Mesenchymal stem cell (in vitro differentiated cells and primary cell): ENCODE results near the gene CRACDL.

Experiments used
- DNase-seq: peaks from one replicate; pipeline ENCODE4 v3.0.0-alpha.2; 2013
- H2AFZ ChIP-seq: one replicate; pipeline ENCODE4 v1.6.1; 2013; ENCODE audit warnings: low read depth, mild to moderate bottlenecking, control low read depth, inconsistent platforms, low read length, moderate library complexity
- H2AK5ac ChIP-seq: 2 replicates; pipeline ENCODE4 v1.6.1; 2013; ENCODE audit warnings: low read length, moderate library complexity, mild to moderate bottlenecking, inconsistent platforms; ENCODE audit not compliant: severe bottlenecking
- H2BK120ac ChIP-seq: one replicate; pipeline ENCODE4 v1.6.1; 2013; ENCODE audit warnings: low read depth, mild to moderate bottlenecking, inconsistent platforms, low read length, moderate library complexity
- H2BK12ac ChIP-seq, 2 experiments: one replicate each; pipeline ENCODE4 v1.6.1; 2013; ENCODE audit warnings: inconsistent platforms in 2 of 2, low read length in 2 of 2, mild to moderate bottlenecking in 2 of 2, moderate library complexity in 2 of 2, control low read depth in 1 of 2
- H2BK15ac ChIP-seq: one replicate; pipeline ENCODE4 v1.6.1; 2013; ENCODE audit warnings: mild to moderate bottlenecking, low read depth, inconsistent platforms; ENCODE audit not compliant: poor library complexity, severe bottlenecking
- H2BK5ac ChIP-seq: 2 replicates; pipeline ENCODE4 v1.6.1; 2013; ENCODE audit warnings: low read depth, mild to moderate bottlenecking, low read length, control low read depth, inconsistent platforms; ENCODE audit not compliant: poor library complexity, severe bottlenecking
- H3K14ac ChIP-seq, 2 experiments: one replicate each; pipeline ENCODE4 v1.6.1; 2013; ENCODE audit warnings: inconsistent platforms in 2 of 2, low read length in 2 of 2, control low read depth in 1 of 2, mild to moderate bottlenecking in 1 of 2, moderate library complexity in 1 of 2
- H3K18ac ChIP-seq, 2 experiments: one replicate each; pipeline ENCODE4 v1.6.1; 2013; ENCODE audit warnings: inconsistent platforms in 2 of 2, low read length in 2 of 2, control low read depth in 1 of 2, low read depth in 1 of 2, mild to moderate bottlenecking in 1 of 2
- H3K23ac ChIP-seq, 2 experiments: one replicate each; pipeline ENCODE4 v1.6.1; 2013; ENCODE audit warnings: inconsistent platforms in 2 of 2, low read length in 2 of 2, mild to moderate bottlenecking in 2 of 2, moderate library complexity in 2 of 2, control low read depth in 1 of 2
- H3K27ac ChIP-seq: 2 replicates; pipeline ENCODE4 v1.5.1; 2013; ENCODE audit warnings: mild to moderate bottlenecking, moderate library complexity, low read length, control low read depth, inconsistent platforms; ENCODE audit not compliant: poor library complexity, severe bottlenecking
- H3K27me3 ChIP-seq, 2 experiments: 2 replicates each; pipeline versions ENCODE4 v1.6.1 to v1.7.0; 2013; ENCODE audit warnings: low read length in 2 of 2, mild to moderate bottlenecking in 2 of 2, moderate library complexity in 2 of 2, control low read depth in 1 of 2, inconsistent platforms in 1 of 2; ENCODE audit not compliant: control insufficient read depth in 1 of 2, insufficient read depth in 1 of 2
- H3K36me3 ChIP-seq, 2 experiments: 2 replicates each; pipeline versions ENCODE4 v1.6.1 to v1.7.0; 2013; ENCODE audit warnings: low read length in 2 of 2, control low read depth in 1 of 2, inconsistent platforms in 1 of 2, low read depth in 1 of 2, mild to moderate bottlenecking in 1 of 2; ENCODE audit not compliant: insufficient read depth in 2 of 2, control insufficient read depth in 1 of 2
- H3K4ac ChIP-seq, 2 experiments: one replicate each; pipeline ENCODE4 v1.6.1; 2013; ENCODE audit warnings: inconsistent platforms in 2 of 2, low read length in 2 of 2, mild to moderate bottlenecking in 2 of 2, moderate library complexity in 2 of 2, control low read depth in 1 of 2, low read depth in 1 of 2
- H3K4me1 ChIP-seq: 2 replicates; pipeline ENCODE4 v1.6.1; 2013; ENCODE audit warnings: low read depth, low read length, control low read depth; ENCODE audit not compliant: control insufficient read depth, insufficient read depth
- H3K4me2 ChIP-seq: 2 replicates; pipeline ENCODE4 v1.6.1; 2013; ENCODE audit warnings: low read length, mild to moderate bottlenecking, inconsistent platforms; ENCODE audit not compliant: poor library complexity, severe bottlenecking
- H3K4me3 ChIP-seq, 2 experiments: 2 replicates each; pipeline versions ENCODE4 v1.5.1 to v1.7.0; 2013; ENCODE audit warnings: low read length in 2 of 2, mild to moderate bottlenecking in 2 of 2, control low read depth in 1 of 2, low read depth in 1 of 2; ENCODE audit not compliant: insufficient read depth in 1 of 2
- H3K79me1 ChIP-seq: replicated peaks from 2 replicates; pipeline ENCODE4 v1.6.1; 2013; ENCODE audit warnings: mild to moderate bottlenecking, control low read depth, low read length, inconsistent platforms; ENCODE audit not compliant: poor library complexity, severe bottlenecking
- H3K9ac ChIP-seq: 2 replicates; pipeline ENCODE4 v1.7.0; 2013; ENCODE audit warnings: mild to moderate bottlenecking, low read length, moderate library complexity
- H3K9me3 ChIP-seq: 2 replicates; pipeline ENCODE4 v1.7.0; 2013; ENCODE audit warnings: mild to moderate bottlenecking, low read length; ENCODE audit not compliant: control insufficient read depth
- H4K8ac ChIP-seq: one replicate; pipeline ENCODE4 v1.6.1; 2013; ENCODE audit warnings: inconsistent platforms, mild to moderate bottlenecking, low read length, moderate library complexity
- H4K91ac ChIP-seq: one replicate; pipeline ENCODE4 v1.6.1; 2013; ENCODE audit warnings: mild to moderate bottlenecking, low read length, inconsistent platforms
- WGBS: methylation state at CpG from one replicate; pipeline ENCODE4 v1.1.7; 2013; ENCODE audit warnings: mixed read lengths; 5-methylcytosine and 5-hydroxymethylcytosine counted together

CRACDL gene

GRCh38 chr2:98929920-98930319, 6.1 kb downstream of the CRACDL start:
- DNase-seq, result no peak
- H3K36me3 ChIP-seq, result no peaks in the 10 kb centered on the region
- no peak overlapping the region for H3K23ac ChIP-seq
- no peak overlapping the region for H2BK15ac ChIP-seq
- H3K79me1 ChIP-seq, result no peaks in the 10 kb centered on the region
- H2BK5ac ChIP-seq, result no peak overlapping the region
- no peak overlapping the region for H2AK5ac ChIP-seq
- no peak overlapping the region for H3K27ac ChIP-seq
- no peak overlapping the region for H3K9ac ChIP-seq
- no peak overlapping the region for H2BK120ac ChIP-seq
- H2AFZ ChIP-seq, result no peak overlapping the region
- H3K4ac ChIP-seq, result no peak overlapping the region
- H3K4me3 ChIP-seq, result no peak overlapping the region
- H4K8ac ChIP-seq, result no peak overlapping the region
- no peak overlapping the region for H4K91ac ChIP-seq
- WGBS, result 86% methylated on average over 11 of the region's 15 CpGs
- H3K4me1 ChIP-seq, result peaks cover 6% of the 10 kb centered on the region
- H2BK12ac ChIP-seq, result no peak overlapping the region
- H3K27me3 ChIP-seq, result peaks cover 20 to 39% of the 10 kb centered on the region in 2 experiments
- H3K18ac ChIP-seq, result no peak overlapping the region
- H3K9me3 ChIP-seq, result no peaks in the 10 kb centered on the region
- H3K14ac ChIP-seq, result no peak overlapping the region
- H3K4me2 ChIP-seq, result no peak overlapping the region

- Histone ChIP-seq H3K4me1 (peaks cover 6% of the 10 kb centered on the region), H3K4me2 (no peak overlapping the region), H2BK15ac (no peak overlapping the region), H3K4me3 (no peak overlapping the region), H2BK120ac (no peak overlapping the region), H3K18ac (no peak overlapping the region), H2AFZ (no peak overlapping the region), H3K4ac (no peak overlapping the region), H4K8ac (no peak overlapping the region), H2BK5ac (no peak overlapping the region), H3K9ac (no peak overlapping the region), H3K27me3 (peaks cover 11 to 25% of the 10 kb centered on the region in 2 experiments), H3K9me3 (peaks cover 5% of the 10 kb centered on the region), H3K27ac (no peak overlapping the region), H3K14ac (no peak overlapping the region), H2BK12ac (no peak overlapping the region), H4K91ac (no peak overlapping the region), H3K36me3 (no peaks in the 10 kb centered on the region), H3K79me1 (no peaks in the 10 kb centered on the region), H2AK5ac (no peak overlapping the region), H3K23ac (no peak overlapping the region)
- DNase-seq, result no peak
- WGBS, result 90% methylated on average over 10 of the region's 10 CpGs
Measured at GRCh38 chr2:98928242-98928641, 7.8 kb downstream of the CRACDL start.

- H3K14ac ChIP-seq, result no peak overlapping the region
- no peak overlapping the region for H3K9ac ChIP-seq
- H2BK120ac ChIP-seq, result no peak overlapping the region
- H3K4me2 ChIP-seq, result no peak overlapping the region
- H3K9me3 ChIP-seq, result peaks cover 6% of the 10 kb centered on the region
- H3K27me3 ChIP-seq, result peaks cover 5 to 22% of the 10 kb centered on the region in 2 experiments
- no peak overlapping the region for H4K91ac ChIP-seq
- H3K4me1 ChIP-seq, result peaks cover 6% of the 10 kb centered on the region
- no peaks in the 10 kb centered on the region for H3K79me1 ChIP-seq
- H3K36me3 ChIP-seq, result no peaks in the 10 kb centered on the region
- no peak overlapping the region for H2AK5ac ChIP-seq
- no peak for DNase-seq
- no peak overlapping the region for H3K18ac ChIP-seq
- no peak overlapping the region for H2BK12ac ChIP-seq
- no peak overlapping the region for H2AFZ ChIP-seq
- H3K4ac ChIP-seq, result no peak overlapping the region
- H2BK15ac ChIP-seq, result no peak overlapping the region
- H2BK5ac ChIP-seq, result no peak overlapping the region
- H3K4me3 ChIP-seq, result no peak overlapping the region
- H4K8ac ChIP-seq, result no peak overlapping the region
- no peak overlapping the region for H3K23ac ChIP-seq
- no peak overlapping the region for H3K27ac ChIP-seq
- WGBS, result 83% methylated on average over 11 of the region's 13 CpGs
Measured at GRCh38 chr2:98927027-98927426, 9.0 kb downstream of the CRACDL start.

- Histone ChIP-seq H3K4me3 (no peak overlapping the region), H2AFZ (no peak overlapping the region), H2AK5ac (no peak overlapping the region), H3K4ac (no peak overlapping the region), H4K91ac (no peak overlapping the region), H3K4me2 (no peak overlapping the region), H3K36me3 (no peaks in the 10 kb centered on the region), H3K4me1 (peaks cover 6% of the 10 kb centered on the region), H3K27ac (no peak overlapping the region), H3K14ac (no peak overlapping the region), H3K27me3 (peaks cover 5 to 19% of the 10 kb centered on the region in 2 experiments), H3K18ac (no peak overlapping the region), H4K8ac (no peak overlapping the region), H3K9me3 (peaks cover 6% of the 10 kb centered on the region), H2BK15ac (no peak overlapping the region), H2BK12ac (no peak overlapping the region), H3K9ac (no peak overlapping the region), H3K23ac (no peak overlapping the region), H2BK120ac (no peak overlapping the region), H3K79me1 (no peaks in the 10 kb centered on the region), H2BK5ac (no peak overlapping the region)
- WGBS, result 96% methylated on average over 8 of the region's 12 CpGs
- no peak for DNase-seq
Measured at GRCh38 chr2:98926601-98927000, 9.4 kb downstream of the CRACDL start.
